ENCODE data around the gene UBE2D2. TPM values are rescaled to one million over a fixed set of nuclear protein-coding genes. Genes with fewer than 3 reads are reported as not detected.

UBE2D2 gene
- total RNA-seq, 1 experiment from 2014 or later: 222 TPM

DNA sequence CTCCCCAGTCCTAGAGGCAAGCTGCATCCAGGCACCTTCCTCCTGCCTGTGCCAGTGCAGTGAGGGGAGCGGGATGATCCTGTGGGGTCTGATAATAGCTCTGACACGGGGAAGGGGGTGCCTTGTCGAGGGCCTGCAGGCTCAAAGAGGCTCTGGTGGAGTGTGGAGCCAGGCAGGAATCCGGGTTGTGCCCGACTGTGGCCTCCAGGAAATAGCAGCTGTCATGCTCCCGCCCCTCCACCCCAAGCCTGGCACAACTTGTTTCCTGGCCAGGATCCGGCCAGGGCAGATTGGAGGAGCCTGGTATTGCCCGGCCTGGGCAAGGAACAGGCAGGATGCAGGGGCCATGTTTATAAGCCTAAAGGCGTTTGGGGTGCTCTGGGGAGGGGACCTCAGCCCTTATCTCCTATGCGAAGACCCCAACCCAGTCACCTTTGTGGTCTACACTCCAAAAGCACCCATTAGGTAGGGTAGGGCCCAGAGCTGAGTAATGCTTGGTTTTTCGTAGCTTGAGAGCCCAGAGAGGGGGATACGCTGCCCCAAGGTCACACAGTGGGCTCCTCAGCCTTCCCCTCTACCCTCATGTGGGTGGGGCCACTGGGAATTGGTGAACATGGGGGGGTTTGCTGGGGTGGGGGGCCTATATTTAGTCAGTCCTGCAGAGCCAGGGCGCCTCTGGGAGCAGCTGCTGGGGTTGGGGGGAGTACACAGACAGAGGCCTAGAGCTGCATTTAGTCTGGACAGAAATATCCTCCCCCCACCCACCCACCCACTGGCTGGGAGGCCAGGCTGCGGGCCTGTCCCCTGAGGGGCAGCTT lies 99.2 kb downstream of the UBE2D2 start:
- intact Hi-C loops (cut with micrococcal nuclease; ENCODE audit: unreplicated experiment) (no loop called here), in situ Hi-C loops (cut with HindIII; ENCODE audit: low pct_unique_long_range_greater_than_20kb, low sequenced_read_pairs) (no loop called here)
- H3K9me3 ChIP-seq (ENCODE audit: control insufficient read depth, insufficient read depth, low read depth, low read length): no peaks in the 10 kb centered on the region
- TF ChIP-seq SIN3A (IDR thresholded peaks at IDR 0.05; ENCODE audit: borderline replicate concordance, insufficient read depth, low read depth, low read length): no peak
- TF ChIP-seq, protein P1, sequence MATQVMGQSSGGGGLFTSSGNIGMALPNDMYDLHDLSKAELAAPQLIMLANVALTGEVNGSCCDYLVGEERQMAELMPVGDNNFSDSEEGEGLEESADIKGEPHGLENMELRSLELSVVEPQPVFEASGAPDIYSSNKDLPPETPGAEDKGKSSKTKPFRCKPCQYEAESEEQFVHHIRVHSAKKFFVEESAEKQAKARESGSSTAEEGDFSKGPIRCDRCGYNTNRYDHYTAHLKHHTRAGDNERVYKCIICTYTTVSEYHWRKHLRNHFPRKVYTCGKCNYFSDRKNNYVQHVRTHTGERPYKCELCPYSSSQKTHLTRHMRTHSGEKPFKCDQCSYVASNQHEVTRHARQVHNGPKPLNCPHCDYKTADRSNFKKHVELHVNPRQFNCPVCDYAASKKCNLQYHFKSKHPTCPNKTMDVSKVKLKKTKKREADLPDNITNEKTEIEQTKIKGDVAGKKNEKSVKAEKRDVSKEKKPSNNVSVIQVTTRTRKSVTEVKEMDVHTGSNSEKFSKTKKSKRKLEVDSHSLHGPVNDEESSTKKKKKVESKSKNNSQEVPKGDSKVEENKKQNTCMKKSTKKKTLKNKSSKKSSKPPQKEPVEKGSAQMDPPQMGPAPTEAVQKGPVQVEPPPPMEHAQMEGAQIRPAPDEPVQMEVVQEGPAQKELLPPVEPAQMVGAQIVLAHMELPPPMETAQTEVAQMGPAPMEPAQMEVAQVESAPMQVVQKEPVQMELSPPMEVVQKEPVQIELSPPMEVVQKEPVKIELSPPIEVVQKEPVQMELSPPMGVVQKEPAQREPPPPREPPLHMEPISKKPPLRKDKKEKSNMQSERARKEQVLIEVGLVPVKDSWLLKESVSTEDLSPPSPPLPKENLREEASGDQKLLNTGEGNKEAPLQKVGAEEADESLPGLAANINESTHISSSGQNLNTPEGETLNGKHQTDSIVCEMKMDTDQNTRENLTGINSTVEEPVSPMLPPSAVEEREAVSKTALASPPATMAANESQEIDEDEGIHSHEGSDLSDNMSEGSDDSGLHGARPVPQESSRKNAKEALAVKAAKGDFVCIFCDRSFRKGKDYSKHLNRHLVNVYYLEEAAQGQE (IDR thresholded peaks at IDR 0.05; ENCODE audit: insufficient read depth in 1 of 2, low read depth in 2 of 2, low read length in 1 of 2): 0 out of 4 replicates have a peak, but pooled peaks of 1 of the 2 experiments have one; percentile 28
- TF ChIP-seq, protein P2, sequence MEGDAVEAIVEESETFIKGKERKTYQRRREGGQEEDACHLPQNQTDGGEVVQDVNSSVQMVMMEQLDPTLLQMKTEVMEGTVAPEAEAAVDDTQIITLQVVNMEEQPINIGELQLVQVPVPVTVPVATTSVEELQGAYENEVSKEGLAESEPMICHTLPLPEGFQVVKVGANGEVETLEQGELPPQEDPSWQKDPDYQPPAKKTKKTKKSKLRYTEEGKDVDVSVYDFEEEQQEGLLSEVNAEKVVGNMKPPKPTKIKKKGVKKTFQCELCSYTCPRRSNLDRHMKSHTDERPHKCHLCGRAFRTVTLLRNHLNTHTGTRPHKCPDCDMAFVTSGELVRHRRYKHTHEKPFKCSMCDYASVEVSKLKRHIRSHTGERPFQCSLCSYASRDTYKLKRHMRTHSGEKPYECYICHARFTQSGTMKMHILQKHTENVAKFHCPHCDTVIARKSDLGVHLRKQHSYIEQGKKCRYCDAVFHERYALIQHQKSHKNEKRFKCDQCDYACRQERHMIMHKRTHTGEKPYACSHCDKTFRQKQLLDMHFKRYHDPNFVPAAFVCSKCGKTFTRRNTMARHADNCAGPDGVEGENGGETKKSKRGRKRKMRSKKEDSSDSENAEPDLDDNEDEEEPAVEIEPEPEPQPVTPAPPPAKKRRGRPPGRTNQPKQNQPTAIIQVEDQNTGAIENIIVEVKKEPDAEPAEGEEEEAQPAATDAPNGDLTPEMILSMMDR (IDR thresholded peaks at IDR 0.05): no peak
- no peaks in the 10 kb centered on the region for H3K36me3 ChIP-seq (ENCODE audit: control insufficient read depth, insufficient read depth, low read length)
- ChIA-PET CTCF (interaction anchor here (1.1 to 3.2 kb wide), 4 partner anchors 11 to 30 kb away, joined by 3 to 10 read pairs (median 4); partner anchors contain the start of gene CXXC5), POLR2A (interaction anchor here (1.3 to 1.6 kb wide), 2 partner anchors 10 to 12 kb away, joined by 6 read pairs; partner anchors contain the start of gene CXXC5)
- no peaks in the 10 kb centered on the region for H3K27me3 ChIP-seq (ENCODE audit: control insufficient read depth, insufficient read depth, low read length)
- peak overlapping the region; percentile 33 to 38 for H3K4me3 ChIP-seq (ENCODE audit: low read depth in 2 of 2, low read length in 2 of 2)
- ATAC-seq: peak; percentile 45
- peaks cover 94% of the 10 kb centered on the region for H3K4me1 ChIP-seq (ENCODE audit: control insufficient read depth, insufficient read depth, low read length)
- H3K27ac ChIP-seq (ENCODE audit: low read length): peak overlapping the region; percentile 99
- BruUV-seq (replicated peaks): no TSS peak
- no peak for DNase-seq (ENCODE audit: low read depth, low spot score)

DNA sequence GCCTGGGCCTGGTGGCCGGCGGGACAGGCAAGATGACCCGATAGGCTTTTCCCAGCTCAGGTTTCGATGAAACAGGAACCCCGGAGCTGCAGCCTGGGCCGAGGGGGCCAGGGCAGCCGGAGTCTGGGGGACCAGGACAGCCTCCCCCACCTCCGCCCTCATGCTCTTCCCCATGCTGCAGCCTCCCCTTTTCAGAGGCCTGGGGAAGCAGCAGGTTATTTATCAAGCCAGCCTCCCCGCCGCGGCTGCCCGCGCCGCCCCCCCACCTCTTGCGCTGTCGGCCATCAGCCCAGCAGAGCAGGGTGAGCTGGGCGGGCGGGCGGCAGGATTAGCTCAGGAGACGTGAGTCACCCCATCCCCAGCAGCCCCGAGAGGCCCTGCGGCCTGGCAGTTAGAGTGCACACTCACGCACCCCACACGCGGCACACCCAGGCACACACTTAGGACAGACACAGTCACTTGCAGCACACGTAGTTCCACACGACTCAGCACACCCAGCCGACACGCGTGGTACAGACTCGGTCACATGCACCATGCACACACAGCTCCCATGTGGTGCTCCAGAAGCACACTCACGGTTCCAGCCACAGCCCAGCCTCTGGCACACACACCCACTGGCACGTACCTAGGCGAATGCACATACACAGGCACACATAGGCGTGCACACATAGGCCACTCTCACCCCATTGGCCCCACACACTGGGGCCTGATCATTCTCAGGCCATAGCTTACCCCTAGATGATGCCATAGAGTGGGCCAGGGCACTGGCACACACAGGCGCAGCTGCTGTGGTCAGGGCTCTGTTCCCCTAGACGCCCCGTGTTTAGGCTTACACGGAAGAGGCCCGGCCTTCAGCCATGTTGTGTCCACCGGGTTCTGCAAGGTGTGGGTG lies 100.0 kb downstream of the UBE2D2 start:
- TF ChIP-seq POLR2AphosphoS5 (IDR thresholded peaks at IDR 0.05; ENCODE audit: low read depth, low read length) (peak; percentile 40; the same call in 1 of the 2 replicates), TCF7L2 (IDR thresholded peaks at IDR 0.05; ENCODE audit: low read depth, low read length) (no peak)
- TF ChIP-seq, protein P1 (IDR thresholded peaks at IDR 0.05; ENCODE audit: insufficient read depth in 1 of 2, low read depth in 2 of 2, low read length in 1 of 2): no peak; a peak in 1 of 4 replicates

More for the DNA sequence above, 100.0 kb downstream of the UBE2D2 start:
- no TSS peak for BruUV-seq (replicated peaks)
- in situ Hi-C loops (cut with HindIII; ENCODE audit: low pct_unique_long_range_greater_than_20kb, low sequenced_read_pairs) (no loop called here), intact Hi-C loops (cut with micrococcal nuclease; ENCODE audit: unreplicated experiment) (no loop called here)
- ChIA-PET CTCF (interaction anchor here (1.1 to 3.2 kb wide), 4 partner anchors 10 to 29 kb away, joined by 3 to 10 read pairs (median 4); partner anchors contain the start of gene CXXC5), POLR2A (interaction anchor here (0.7 to 1.3 kb wide), 2 partner anchors 13 to 47 kb away, joined by 3 to 6 read pairs; partner anchors contain the start of gene CXXC5)
- ATAC-seq: peak; percentile 61
- DNase-seq (ENCODE audit: low read depth, low spot score): peak; percentile 55
- H3K27ac ChIP-seq (ENCODE audit: low read length): peak overlapping the region; percentile 99
- H3K4me1 ChIP-seq (ENCODE audit: control insufficient read depth, insufficient read depth, low read length): peaks cover 94% of the 10 kb centered on the region
- no peaks in the 10 kb centered on the region for H3K27me3 ChIP-seq (ENCODE audit: control insufficient read depth, insufficient read depth, low read length)
- no peaks in the 10 kb centered on the region for H3K9me3 ChIP-seq (ENCODE audit: control insufficient read depth, insufficient read depth, low read depth, low read length)
- peak overlapping the region in 1 of 2 experiments; percentile 21; a peak in 1 of 4 replicates for H3K4me3 ChIP-seq (ENCODE audit: low read depth in 2 of 2, low read length in 2 of 2)
- no peaks in the 10 kb centered on the region for H3K36me3 ChIP-seq (ENCODE audit: control insufficient read depth, insufficient read depth, low read length)
